ENCODE measurements around the gene FHL5. TPM values are rescaled to one million over a fixed set of nuclear protein-coding genes. Genes with fewer than 3 reads are reported as not detected.
A peak's percentile ranks its signal among the peaks of the same experiment; 100 is the strongest.
"Not testable (repeated sequence)": the region's sequence is repeated elsewhere in the genome, so short reads cannot be mapped to it uniquely, and the experiment has no call there.

FHL5 gene
- total RNA-seq, 6 experiments from 2014 or later, result 0.20 to 0.33 (median 0.28) TPM; not detected in 2

- Histone ChIP-seq H3K27me3 (no peaks in the 10 kb centered on the region), H3K36me3 (no peaks in the 10 kb centered on the region), H3K9me3 (no peaks in the 10 kb centered on the region), H3K27ac (no peak overlapping the region), H3K4me1 (no peaks in the 10 kb centered on the region), H3K4me3 (no peak overlapping the region)
- 32% methylated on average over 3 of the region's 3 CpGs for WGBS (ENCODE audit: insufficient coverage, low coverage, low lambda C conversion rate, missing lambda C conversion rate)
- no peak for TF ChIP-seq POLR2A (IDR thresholded peaks at IDR 0.05)
- no peak for TF ChIP-seq CTCF (IDR thresholded peaks at IDR 0.05)
- DNase-seq, result no peak
- no peak for ATAC-seq
- intact Hi-C loops (cut with DNase I), result loop anchor here in 1 of 2 donors (5.0 kb wide), 1 partner anchor 437 kb away; no protein-coding TSS in a partner anchor
These were observed 62.0 kb downstream of the FHL5 start for GRCh38 chr6:96624957-96625356.

DNA sequence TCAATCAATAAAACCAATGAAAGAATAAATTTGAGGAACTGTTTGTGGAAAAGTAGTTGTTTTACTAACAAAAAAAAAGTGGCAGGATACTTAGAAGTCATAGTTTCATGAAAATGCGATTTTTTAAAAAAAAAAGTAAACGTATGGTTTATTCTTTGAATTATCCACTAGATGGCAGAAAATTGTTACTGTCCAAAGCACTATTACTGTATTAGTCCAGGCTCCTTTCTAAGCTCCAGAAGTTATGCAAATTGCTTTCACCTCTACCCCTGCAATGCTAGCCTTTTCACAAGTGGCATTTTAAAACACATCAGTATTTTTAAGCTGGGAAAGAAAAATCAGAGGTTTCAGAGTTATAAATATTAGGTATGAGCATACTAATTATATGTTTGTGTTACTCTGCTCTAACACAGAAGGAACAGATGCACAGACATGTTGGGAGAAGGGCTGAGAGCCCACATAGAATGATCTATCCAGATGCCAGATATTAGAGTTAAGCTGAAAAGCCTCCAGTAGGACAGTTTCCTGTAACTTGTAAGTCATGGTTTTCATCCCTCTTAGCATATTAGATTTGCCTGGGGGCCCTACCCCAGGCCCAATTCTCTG, 63.9 kb downstream of the FHL5 start:
- H3K27me3 ChIP-seq, result no peaks in the 10 kb centered on the region
- TF ChIP-seq CTCF (IDR thresholded peaks at IDR 0.05) (peak; percentile 32 to 49 (median 41)), POLR2A (IDR thresholded peaks at IDR 0.05) (no peak)
- H3K36me3 ChIP-seq, result no peaks in the 10 kb centered on the region
- H3K27ac ChIP-seq, result no peak overlapping the region
- WGBS (ENCODE audit: insufficient coverage, low coverage, low lambda C conversion rate, missing lambda C conversion rate), result 6% methylated on average over 2 of the region's 2 CpGs
- intact Hi-C loops (cut with DNase I), result loop anchor here in 1 of 2 donors (5.0 kb wide), 1 partner anchor 435 kb away; no protein-coding TSS in a partner anchor
- no peaks in the 10 kb centered on the region for H3K9me3 ChIP-seq
- DNase-seq (no peak), ATAC-seq (peak; percentile 64 to 82 (median 65))
- no peaks in the 10 kb centered on the region for H3K4me1 ChIP-seq
- no peak overlapping the region for H3K4me3 ChIP-seq

DNA sequence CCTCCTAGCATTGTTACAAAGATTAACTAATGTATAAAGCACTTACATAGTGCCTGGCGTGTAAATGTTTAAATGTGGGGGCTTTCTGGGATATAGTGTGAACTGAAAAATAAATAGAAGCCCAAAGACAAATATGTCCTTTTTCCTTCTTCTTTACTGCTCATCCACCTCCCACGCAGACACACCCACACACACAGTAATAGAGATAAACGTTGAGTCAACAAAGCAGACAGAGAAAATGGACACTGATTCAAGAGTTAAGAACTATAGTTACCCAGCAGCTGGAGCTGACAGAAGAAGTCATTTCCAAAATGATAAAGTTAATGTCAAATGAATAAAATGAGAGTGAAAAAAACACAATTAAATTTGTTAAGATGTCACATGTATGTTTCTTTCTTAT, 68.3 kb downstream of the FHL5 start:
- Histone ChIP-seq H3K4me1 (no peaks in the 10 kb centered on the region), H3K36me3 (no peaks in the 10 kb centered on the region), H3K27me3 (no peaks in the 10 kb centered on the region), H3K27ac (no peak overlapping the region), H3K9me3 (no peaks in the 10 kb centered on the region), H3K4me3 (no peak overlapping the region)
- intact Hi-C loops (cut with DNase I), result no loop called here
- no peak for TF ChIP-seq CTCF (IDR thresholded peaks at IDR 0.05)
- no peak for TF ChIP-seq POLR2A (IDR thresholded peaks at IDR 0.05)
- DNase-seq (no peak), ATAC-seq (peak in 1 of 4 donors; percentile 44)
- WGBS (ENCODE audit: insufficient coverage, low coverage, low lambda C conversion rate, missing lambda C conversion rate), result 26% methylated on average over 3 of the region's 3 CpGs

GRCh38 chr6:96637979-96638378, 75.1 kb downstream of the FHL5 start:
- H3K27me3 ChIP-seq; H3K27ac ChIP-seq; H3K4me3 ChIP-seq; ATAC-seq; H3K36me3 ChIP-seq; H3K4me1 ChIP-seq; intact Hi-C loops (cut with DNase I); DNase-seq; H3K9me3 ChIP-seq: not testable (repeated sequence)
- no CpG with 5 or more reads among the region's 10 CpGs for WGBS (ENCODE audit: insufficient coverage, low coverage, low lambda C conversion rate, missing lambda C conversion rate)

DNA sequence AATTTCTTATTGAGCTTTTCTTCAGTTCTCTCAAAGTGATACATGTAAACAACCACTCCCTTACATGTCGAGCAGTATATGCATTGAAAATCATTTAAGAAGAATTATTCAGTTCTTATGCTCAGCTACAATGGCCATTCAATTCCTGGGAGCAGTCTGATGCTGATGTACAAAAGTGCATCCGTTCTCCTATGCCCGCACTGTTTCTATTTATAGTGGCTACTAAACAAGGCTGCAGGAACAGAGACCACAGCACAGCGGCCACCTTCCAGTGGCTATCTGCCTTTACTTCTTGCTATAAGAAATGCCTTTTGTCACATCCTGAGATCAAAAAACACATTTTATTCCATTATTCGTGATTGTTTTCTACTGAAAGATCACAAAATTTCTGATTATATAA, 82.2 kb downstream of the FHL5 start:
- Histone ChIP-seq H3K36me3 (no peaks in the 10 kb centered on the region), H3K4me1 (no peaks in the 10 kb centered on the region), H3K27me3 (no peaks in the 10 kb centered on the region), H3K27ac (no peak overlapping the region), H3K4me3 (no peak overlapping the region), H3K9me3 (no peaks in the 10 kb centered on the region)
- WGBS (ENCODE audit: insufficient coverage, low coverage, low lambda C conversion rate, missing lambda C conversion rate), result 46% methylated on average over 5 of the region's 5 CpGs
- TF ChIP-seq CTCF (IDR thresholded peaks at IDR 0.05), result no peak
- no peak for TF ChIP-seq POLR2A (IDR thresholded peaks at IDR 0.05)
- ATAC-seq, result no peak
- no peak for DNase-seq
- intact Hi-C loops (cut with DNase I), result no loop called here
